NCI-H1092 (cell line): Measurements from ENCODE around the gene NDUFB2.
A peak's percentile ranks its signal among the peaks of the same experiment; 100 is the strongest.
"Not testable (repeated sequence)": the region's sequence is repeated elsewhere in the genome, so short reads cannot be mapped to it uniquely, and the experiment has no call there.

Experiments used
- DNase-seq: peaks from one replicate; lab custom pipeline; 2025; lab: John Stamatoyannopoulos, UW

NDUFB2 gene

GRCh38 chr7:140689199-140690152, 7.0 kb upstream of the NDUFB2 start:
- no peak for DNase-seq

DNA sequence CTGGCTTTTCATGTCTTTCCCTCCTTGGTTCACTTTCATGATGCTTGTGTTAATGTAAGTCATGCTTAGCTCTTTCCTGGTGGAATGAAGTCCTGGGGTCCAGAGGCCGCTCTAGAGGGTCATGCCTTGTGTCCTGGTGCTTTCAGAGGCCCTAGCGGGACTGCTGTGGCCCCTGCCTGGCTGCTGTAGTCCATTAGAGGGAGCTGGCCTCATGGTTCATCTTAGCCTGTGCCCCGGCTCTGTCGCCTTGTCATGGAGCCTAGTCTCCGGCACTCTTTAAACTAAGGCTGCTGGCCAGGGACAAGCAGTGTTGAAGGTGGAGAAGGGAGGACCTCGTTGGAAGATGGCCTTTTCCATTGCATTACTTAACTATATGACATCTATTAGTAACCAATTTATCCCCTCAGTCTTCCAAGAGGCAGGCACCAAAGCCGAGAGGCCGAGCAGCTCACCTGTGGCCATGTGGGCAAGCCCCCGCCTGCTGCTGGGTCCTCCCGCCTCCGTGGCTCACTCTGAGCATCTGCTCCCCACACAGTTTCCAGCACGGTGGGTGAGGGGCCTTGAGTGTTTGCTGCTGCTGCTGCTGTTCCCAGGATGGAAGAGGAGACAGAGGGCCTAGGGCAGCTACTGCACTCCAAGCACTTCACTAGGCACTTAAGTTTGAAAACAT, 5.0 kb upstream of the NDUFB2 start:
- DNase-seq = no peak

- DNase-seq = not testable (repeated sequence)
Observed at GRCh38 chr7:140693849-140694248, 2.7 kb upstream of the NDUFB2 start.

GRCh38 chr7:140694592-140694991, 1.9 kb upstream of the NDUFB2 start:
- DNase-seq = no peak

- DNase-seq = no peak
Observed at GRCh38 chr7:140695381-140695780, 1.1 kb upstream of the NDUFB2 start.

GRCh38 chr7:140696024-140696679, 356 bp upstream of the NDUFB2 start:
- DNase-seq = peak; percentile 95

DNA sequence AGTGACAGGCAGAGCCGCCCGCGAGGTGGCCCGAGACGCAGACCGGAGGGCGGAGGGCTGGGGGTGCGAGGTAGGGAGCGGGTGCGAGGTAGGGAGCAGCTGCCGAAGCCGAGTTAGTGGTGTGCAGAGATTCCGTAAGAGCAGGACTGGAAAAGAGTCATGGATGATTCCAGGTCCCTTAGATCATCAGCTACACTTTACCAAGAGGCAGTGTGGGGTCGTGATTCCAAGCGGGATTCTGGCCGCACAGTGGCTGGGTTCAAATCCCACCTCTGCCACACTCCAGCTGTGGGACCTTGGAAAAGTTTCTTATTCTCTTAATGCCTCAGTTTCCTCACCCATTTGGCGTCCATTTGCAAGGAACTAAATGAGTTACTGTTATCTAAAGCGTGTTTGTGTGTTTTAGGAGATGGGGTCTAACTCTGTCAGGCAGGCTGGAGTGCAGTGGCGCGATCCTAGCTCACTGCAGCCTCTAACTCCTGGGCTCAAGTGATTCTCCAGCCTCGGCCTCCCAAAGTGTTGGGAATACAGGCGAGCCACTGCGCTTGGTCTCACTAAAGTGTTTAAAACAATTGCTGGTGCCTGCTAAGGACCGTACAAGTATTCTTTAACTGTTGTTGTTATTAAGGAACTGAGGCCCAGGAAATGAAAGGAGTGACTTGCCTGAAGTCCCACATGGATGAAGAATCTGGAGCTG, 1.1 kb downstream of the NDUFB2 start:
- no peak for DNase-seq

DNA sequence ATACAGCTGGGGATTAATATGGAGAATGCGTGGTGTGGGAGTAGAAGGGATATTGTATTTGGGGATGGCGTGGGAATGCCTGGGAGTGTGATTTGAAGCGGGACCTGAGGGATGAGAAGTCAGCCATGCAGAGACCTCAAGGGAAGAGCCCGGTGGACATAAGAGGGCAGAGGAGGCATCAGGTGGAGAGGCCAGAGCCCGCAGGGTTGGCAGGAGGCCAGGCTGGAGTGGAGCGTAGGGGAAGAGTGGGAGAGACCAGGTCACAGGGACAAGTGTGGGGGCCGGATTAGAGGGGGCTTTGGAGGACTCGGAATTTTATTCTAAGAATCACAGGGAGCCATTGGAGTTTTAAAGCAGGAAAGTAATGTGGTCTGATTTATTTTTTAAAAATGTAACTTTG, 2.0 kb downstream of the NDUFB2 start:
- DNase-seq = no peak

DNA sequence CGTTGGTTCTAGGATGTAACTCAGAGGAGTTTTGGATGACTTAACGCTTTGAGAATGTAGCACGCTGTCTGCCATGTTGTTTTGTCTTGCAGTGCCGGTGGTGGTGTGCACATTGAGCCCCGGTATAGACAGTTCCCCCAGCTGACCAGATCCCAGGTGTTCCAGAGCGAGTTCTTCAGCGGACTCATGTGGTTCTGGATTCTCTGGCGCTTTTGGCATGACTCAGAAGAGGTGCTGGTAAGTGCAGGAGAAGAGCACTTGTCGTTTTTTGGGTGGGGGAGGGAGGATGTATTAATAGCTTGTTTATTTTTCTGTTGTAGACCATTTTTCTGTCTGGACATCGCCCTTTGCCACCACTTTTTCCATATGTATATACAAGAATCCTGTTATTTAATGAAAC, 6.3 kb downstream of the NDUFB2 start:
- no peak for DNase-seq

DNA sequence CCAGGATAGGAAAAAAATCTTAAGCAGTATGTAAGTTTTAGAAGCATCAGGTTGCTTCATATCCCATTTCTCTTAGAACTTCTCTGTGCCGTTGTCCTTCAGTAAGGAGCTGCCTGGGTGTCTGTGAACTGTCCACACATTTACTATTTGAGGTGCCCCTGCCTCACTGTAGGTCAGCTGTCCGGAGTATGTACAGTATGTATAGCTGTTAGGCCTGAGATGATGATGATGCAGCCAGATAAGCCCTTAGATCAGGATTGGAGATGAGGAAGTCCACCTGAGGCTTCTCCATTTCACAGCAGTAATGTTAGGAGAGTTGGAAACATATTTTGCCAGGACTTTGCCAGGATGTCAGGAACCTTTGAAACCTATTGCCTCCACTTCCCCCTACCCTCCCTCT, 7.7 kb downstream of the NDUFB2 start:
- DNase-seq = no peak

- DNase-seq = no peak
Observed at GRCh38 chr7:140707132-140707531, 10.6 kb downstream of the NDUFB2 start.

- not testable (repeated sequence) for DNase-seq
Observed at GRCh38 chr7:140708764-140709163, 12.3 kb downstream of the NDUFB2 start.

- DNase-seq = not testable (repeated sequence)
Observed at GRCh38 chr7:140712392-140712791, 15.9 kb downstream of the NDUFB2 start.

DNA sequence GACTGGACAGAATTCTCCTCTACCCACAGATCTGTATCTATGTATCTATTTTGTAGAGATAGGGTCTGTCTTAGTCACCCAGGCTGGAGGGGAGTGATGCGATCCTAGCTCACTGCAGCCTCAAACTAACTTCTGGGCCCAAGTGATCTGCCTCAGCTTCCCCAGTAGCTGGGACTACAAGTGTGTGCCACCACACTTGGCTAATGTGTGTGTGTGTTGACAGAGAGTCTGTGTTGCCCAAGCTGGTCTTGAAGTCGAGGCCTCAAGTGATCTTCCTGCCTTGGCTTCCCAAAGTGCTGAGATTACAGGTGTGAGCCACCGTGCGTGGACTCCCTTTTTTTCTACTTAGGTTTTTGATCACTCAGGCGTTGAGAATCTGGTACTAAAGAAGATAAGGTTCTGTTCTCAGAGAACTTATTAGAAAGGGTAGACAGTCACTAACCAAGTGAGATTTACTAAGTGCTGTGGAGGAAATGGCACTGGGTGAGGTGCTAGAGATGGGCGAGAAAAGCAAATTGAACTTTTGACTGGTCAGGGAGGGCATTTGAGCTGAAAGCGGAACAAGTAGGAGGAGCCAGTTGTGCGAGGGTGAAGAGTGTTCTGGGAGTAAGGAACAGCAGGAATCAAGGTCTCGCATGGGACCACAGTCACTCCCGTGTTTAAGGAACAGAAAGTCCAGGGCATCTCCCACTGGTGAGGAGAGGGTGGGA, 18.0 kb downstream of the NDUFB2 start:
- no peak for DNase-seq

GRCh38 chr7:140719721-140720120, 23.2 kb downstream of the NDUFB2 start:
- peak; percentile 42 for DNase-seq

DNA sequence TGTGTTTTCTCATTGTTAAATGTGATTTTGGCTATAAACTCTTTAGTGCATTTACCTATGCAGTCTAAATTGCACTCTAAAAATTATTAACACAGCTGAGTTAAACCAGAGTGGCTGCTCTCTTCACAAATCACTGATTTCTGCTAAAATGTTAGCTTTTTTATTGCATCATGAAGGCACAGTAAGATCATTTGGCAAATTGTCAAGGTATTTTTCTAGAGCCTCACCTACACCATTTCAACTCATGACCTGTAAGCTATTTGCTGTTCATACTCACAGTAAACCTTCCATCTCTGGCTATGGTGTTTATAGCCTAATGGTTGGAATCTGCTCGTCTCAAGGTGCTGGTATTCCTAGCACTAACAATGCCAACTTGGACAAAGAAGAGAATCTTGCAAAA, 25.7 kb downstream of the NDUFB2 start:
- DNase-seq = no peak

- no peak for DNase-seq
Observed at GRCh38 chr7:140723006-140723405, 26.5 kb downstream of the NDUFB2 start.

DNA sequence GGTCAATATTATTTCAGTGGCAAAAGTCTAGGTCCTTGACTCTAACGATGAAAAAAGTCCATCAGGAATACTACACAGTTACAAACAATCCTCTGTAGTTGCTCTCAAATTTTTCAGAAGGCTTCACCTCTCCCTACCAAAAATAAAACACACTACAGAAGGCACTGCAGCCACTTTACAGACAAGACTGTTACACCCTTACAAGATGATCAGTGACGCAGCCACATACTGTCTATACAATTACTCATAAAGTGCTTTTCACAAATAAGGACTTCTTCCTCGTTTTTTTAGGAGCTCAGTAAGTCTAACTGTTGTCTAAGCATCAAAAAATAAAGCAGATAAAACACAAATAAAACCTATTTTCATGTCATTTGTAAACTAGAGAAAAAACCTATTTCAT, 27.1 kb downstream of the NDUFB2 start:
- DNase-seq = no peak

- DNase-seq = no peak
Observed at GRCh38 chr7:140724706-140725105, 28.2 kb downstream of the NDUFB2 start.

GRCh38 chr7:140726281-140726680, 29.8 kb downstream of the NDUFB2 start:
- DNase-seq = no peak

DNA sequence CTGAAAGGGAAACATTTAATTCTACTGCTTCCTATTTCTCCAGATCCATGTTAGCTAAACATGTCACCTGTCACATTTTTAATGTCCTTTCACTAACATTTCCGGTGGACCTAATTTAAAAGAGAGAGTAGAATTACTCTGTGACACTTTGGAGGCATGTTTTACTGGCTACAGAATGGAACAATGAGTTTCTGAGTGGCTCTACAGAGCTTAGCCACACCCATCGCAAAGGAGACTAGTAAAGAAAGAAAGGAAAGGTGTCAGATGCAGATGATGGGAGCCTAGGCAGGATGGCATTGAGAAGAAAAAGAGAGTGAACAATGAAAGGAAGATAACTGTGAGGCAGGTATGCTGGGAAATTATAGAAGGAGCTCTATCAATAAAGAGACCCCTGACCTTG, 35.9 kb downstream of the NDUFB2 start:
- DNase-seq = no peak

DNA sequence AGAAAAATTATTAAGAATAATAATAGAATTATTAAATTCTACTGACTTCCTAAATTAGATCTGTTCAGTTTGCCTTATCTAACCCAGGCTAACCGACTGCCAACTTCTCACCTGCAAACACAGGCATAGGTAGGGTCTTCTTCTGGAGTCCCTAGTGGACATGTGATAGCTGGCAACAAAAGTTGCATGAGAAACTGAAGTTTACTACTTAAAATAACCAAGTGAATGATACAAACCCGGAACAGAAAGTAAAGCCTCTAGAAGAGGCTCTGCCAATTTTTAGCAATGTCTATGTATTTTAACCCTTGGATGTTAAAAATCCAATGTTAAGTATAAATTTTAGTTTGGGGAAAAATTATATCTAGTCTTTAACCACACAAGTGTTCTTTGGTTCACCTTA, 37.6 kb downstream of the NDUFB2 start:
- DNase-seq = no peak
